NCI-H1092 (cell line): Measurements from ENCODE around the gene ARHGAP31.
"Not testable (repeated sequence)": the region's sequence is repeated elsewhere in the genome, so short reads cannot be mapped to it uniquely, and the experiment has no call there.

Source experiments
- DNase-seq: peaks from one replicate; lab custom pipeline; 2025; lab: John Stamatoyannopoulos, UW

ARHGAP31 gene

GRCh38 chr3:119322021-119322834 is 28.0 kb downstream of the ARHGAP31 start:
- no peak for DNase-seq

GRCh38 chr3:119322835-119323722 is 28.9 kb downstream of the ARHGAP31 start:
- DNase-seq, result peak; percentile 81

GRCh38 chr3:119323723-119324085 is 29.5 kb downstream of the ARHGAP31 start:
- no peak for DNase-seq

GRCh38 chr3:119324899-119325298 is 30.7 kb downstream of the ARHGAP31 start:
- no peak for DNase-seq

GRCh38 chr3:119326976-119327375 is 32.8 kb downstream of the ARHGAP31 start:
- DNase-seq, result no peak

GRCh38 chr3:119329551-119329950 is 35.4 kb downstream of the ARHGAP31 start:
- no peak for DNase-seq

GRCh38 chr3:119330181-119330580 is 36.0 kb downstream of the ARHGAP31 start:
- DNase-seq, result no peak

- DNase-seq, result no peak
Measured at GRCh38 chr3:119330858-119331257, 36.7 kb downstream of the ARHGAP31 start.

GRCh38 chr3:119331661-119332060 is 37.5 kb downstream of the ARHGAP31 start:
- no peak for DNase-seq

GRCh38 chr3:119333773-119334509 is 39.8 kb downstream of the ARHGAP31 start:
- peak; percentile 41 for DNase-seq

- no peak for DNase-seq
Measured at GRCh38 chr3:119336823-119337222, 42.6 kb downstream of the ARHGAP31 start.

- DNase-seq, result not testable (repeated sequence)
Measured at GRCh38 chr3:119337407-119337806, 43.2 kb downstream of the ARHGAP31 start.

- no peak for DNase-seq
Measured at GRCh38 chr3:119338754-119339153, 44.6 kb downstream of the ARHGAP31 start.

GRCh38 chr3:119340014-119340413 is 45.8 kb downstream of the ARHGAP31 start:
- no peak for DNase-seq

GRCh38 chr3:119340446-119340845 is 46.3 kb downstream of the ARHGAP31 start:
- DNase-seq, result no peak

GRCh38 chr3:119342176-119342575 is 48.0 kb downstream of the ARHGAP31 start:
- DNase-seq, result no peak

- DNase-seq, result no peak
Measured at GRCh38 chr3:119343719-119344118, 49.5 kb downstream of the ARHGAP31 start.

- no peak for DNase-seq
Measured at GRCh38 chr3:119346076-119346496, 51.9 kb downstream of the ARHGAP31 start.

GRCh38 chr3:119347036-119347435 is 52.9 kb downstream of the ARHGAP31 start:
- DNase-seq, result no peak

GRCh38 chr3:119349354-119350041 is 55.3 kb downstream of the ARHGAP31 start:
- no peak for DNase-seq

- DNase-seq, result no peak
Measured at GRCh38 chr3:119350114-119350513, 55.9 kb downstream of the ARHGAP31 start.

GRCh38 chr3:119351581-119351980 is 57.4 kb downstream of the ARHGAP31 start:
- DNase-seq, result no peak
